ENCODE data around the gene OR4F15. TPM values are rescaled to one million over a fixed set of nuclear protein-coding genes. Genes with fewer than 3 reads are reported as not detected.

OR4F15 gene
- total RNA-seq, 1 donor from 2014 or later, result not detected

Other genes with a start within 250 kb of the OR4F15 start
- gene TM2D3, start 159.8 kb upstream of the OR4F15 start, total RNA-seq, result 45.0 TPM
- gene TARS3, start 87.7 kb upstream of the OR4F15 start, total RNA-seq, result 27.3 TPM
- gene OR4F6, start 8.7 kb upstream of the OR4F15 start, total RNA-seq, result not detected

Measured in cardiac septum (tissue), 1 donor.